ENCODE data around the gene SPTLC2.
A peak's percentile ranks its signal among the peaks of the same experiment; 100 is the strongest.

SPTLC2 gene

DNA sequence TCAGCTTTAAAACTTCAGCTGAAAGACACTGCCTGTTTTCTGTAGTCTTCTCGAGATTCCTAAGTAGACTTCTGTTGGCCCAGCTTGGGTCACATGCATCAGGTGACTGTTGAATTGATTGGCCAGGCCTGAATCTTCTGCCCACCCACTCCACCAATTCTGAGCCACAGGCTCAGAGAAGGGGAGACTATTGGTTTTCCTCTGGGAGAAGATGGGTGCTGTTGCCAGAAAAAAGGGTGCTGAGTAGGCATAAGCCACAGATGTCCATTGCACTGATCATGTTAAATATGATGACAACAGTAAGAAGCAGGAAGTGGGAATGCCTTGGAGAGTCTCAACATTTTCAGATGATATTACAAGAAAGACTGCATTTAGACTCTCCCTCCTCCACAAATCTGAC lies 6.8 kb upstream of the SPTLC2 start:
- Histone ChIP-seq H3K27ac (ENCODE audit: insufficient read depth, low read depth, low read length, poor library complexity, severe bottlenecking) (no peak overlapping the region), H3K36me3 (ENCODE audit: control insufficient read depth, insufficient read depth, low read length) (no peaks in the 10 kb centered on the region), H3K9me3 (ENCODE audit: control insufficient read depth, low read length) (no peaks in the 10 kb centered on the region), H3K27me3 (ENCODE audit: control insufficient read depth, insufficient read depth, low read length, poor library complexity, severe bottlenecking) (peaks cover 3% of the 10 kb centered on the region), H3K4me1 (ENCODE audit: control insufficient read depth, insufficient read depth, low read length) (no peaks in the 10 kb centered on the region), H3K4me3 (ENCODE audit: insufficient read depth, low read depth, low read length) (no peak overlapping the region)
- WGBS, 2 experiments: 85 to 93% methylated on average over 1 of the region's 1 CpG

DNA sequence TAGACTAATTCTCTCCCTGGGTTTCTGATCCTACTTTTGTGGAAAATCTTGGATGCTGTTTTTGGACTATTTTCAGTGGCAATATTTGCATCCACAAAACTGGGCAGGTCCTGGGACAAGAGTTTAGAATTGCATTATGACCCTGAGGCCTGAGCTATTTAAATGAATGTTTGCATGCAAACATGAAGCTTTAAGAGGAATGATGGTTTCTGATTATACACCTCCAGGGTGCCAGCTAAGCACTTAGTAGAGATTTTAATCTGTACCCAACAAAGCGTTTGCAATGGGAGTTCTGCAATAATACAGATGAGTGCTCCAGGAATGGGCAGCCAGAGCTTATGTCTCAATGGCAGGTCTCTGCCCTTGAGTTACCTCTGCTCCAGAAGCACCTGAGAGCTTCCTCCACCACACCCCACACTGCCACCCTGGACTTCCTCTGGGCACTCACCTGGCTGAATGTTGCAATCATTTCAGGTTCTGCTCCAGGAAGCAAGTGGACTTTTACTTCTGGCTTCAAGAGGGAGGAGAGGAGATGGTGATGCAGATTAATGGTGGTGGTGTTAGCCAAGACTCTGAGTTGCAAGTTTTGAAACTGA lies 6.0 kb upstream of the SPTLC2 start:
- Histone ChIP-seq H3K4me3 (ENCODE audit: insufficient read depth, low read depth, low read length) (no peak overlapping the region), H3K27ac (ENCODE audit: insufficient read depth, low read depth, low read length, poor library complexity, severe bottlenecking) (no peak overlapping the region), H3K9me3 (ENCODE audit: control insufficient read depth, low read length) (no peaks in the 10 kb centered on the region), H3K4me1 (ENCODE audit: control insufficient read depth, insufficient read depth, low read length) (no peaks in the 10 kb centered on the region), H3K36me3 (ENCODE audit: control insufficient read depth, insufficient read depth, low read length) (no peaks in the 10 kb centered on the region), H3K27me3 (ENCODE audit: control insufficient read depth, insufficient read depth, low read length, poor library complexity, severe bottlenecking) (peaks cover 4% of the 10 kb centered on the region)
- WGBS, 2 experiments: 52 to 53% methylated on average over 1 of the region's 1 CpG

DNA sequence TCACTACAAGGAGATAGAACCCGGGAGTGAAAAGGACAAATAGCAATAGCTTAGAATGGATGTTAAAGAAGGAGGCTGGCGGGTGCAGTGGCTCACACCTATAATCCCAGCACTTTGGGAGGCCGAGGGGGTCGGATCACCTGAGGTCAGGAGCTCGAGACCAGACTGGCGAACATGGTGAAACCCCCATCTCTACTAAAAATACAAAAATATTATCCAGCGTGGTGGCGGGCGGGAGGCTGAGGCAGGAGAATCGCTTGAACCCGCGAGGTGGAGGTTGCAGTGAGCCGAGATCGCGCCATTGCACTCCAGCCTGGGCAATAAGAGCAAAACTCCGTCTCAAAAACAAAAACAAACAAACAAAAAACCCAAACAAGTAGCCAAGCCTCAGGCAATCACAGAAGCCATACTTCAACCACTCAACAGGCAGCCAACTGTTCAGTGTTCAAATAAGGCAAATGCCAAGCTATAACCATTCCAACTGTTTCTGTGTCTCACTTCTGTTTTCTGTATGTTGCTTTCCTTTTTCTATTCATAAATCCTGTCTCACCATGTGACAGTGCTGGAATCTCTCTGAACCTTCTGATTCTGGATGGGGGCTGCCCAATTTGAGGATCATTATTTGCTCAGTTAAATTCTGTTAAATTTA lies 3.9 kb upstream of the SPTLC2 start:
- 88 to 90% methylated on average over 16 of the region's 16 CpGs for WGBS, 2 experiments

DNA sequence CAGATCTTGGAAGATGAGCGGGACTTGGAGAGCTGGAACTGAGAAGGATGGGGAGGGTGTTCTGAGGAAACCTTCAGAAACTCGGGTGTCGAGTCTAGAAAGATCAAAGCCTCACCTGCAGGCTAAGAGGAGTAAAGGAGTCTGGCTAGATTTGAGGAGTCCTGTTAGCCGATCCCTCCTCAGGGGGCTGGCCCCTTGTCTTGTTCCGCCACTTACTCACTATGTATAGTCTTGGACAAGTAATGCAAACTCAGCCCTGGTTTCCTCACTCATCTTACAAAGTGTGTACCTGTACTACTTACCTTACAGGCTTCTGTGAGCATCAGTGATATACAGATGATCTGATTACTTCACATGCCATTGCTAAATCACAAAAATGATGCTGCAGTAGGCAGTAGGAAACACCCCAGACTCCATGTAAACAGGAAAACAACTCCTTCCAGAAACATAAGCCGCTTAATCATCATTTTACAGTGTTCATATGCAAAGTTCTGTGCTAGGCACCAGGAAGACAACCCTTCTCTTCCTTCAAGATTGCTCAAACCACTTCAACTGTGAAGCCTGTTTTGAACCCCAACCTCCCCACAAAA lies 2.0 kb upstream of the SPTLC2 start:
- Histone ChIP-seq H3K9me3 (ENCODE audit: control insufficient read depth, low read length) (no peaks in the 10 kb centered on the region), H3K27ac (ENCODE audit: insufficient read depth, low read depth, low read length, poor library complexity, severe bottlenecking) (no peak overlapping the region), H3K27me3 (ENCODE audit: control insufficient read depth, insufficient read depth, low read length, poor library complexity, severe bottlenecking) (peaks cover 13% of the 10 kb centered on the region), H3K4me1 (ENCODE audit: control insufficient read depth, insufficient read depth, low read length) (peaks cover 6% of the 10 kb centered on the region), H3K4me3 (ENCODE audit: insufficient read depth, low read depth, low read length) (no peak overlapping the region), H3K36me3 (ENCODE audit: control insufficient read depth, insufficient read depth, low read length) (no peaks in the 10 kb centered on the region)
- 90 to 94% methylated on average over 6 of the region's 6 CpGs for WGBS, 2 experiments

More for the DNA sequence above, 3.9 kb upstream of the SPTLC2 start:
- Histone ChIP-seq H3K27me3 (ENCODE audit: control insufficient read depth, insufficient read depth, low read length, poor library complexity, severe bottlenecking) (peaks cover 8% of the 10 kb centered on the region), H3K4me1 (ENCODE audit: control insufficient read depth, insufficient read depth, low read length) (peaks cover 4% of the 10 kb centered on the region), H3K4me3 (ENCODE audit: insufficient read depth, low read depth, low read length) (no peak overlapping the region), H3K9me3 (ENCODE audit: control insufficient read depth, low read length) (no peaks in the 10 kb centered on the region), H3K27ac (ENCODE audit: insufficient read depth, low read depth, low read length, poor library complexity, severe bottlenecking) (no peak overlapping the region), H3K36me3 (ENCODE audit: control insufficient read depth, insufficient read depth, low read length) (no peaks in the 10 kb centered on the region)

DNA sequence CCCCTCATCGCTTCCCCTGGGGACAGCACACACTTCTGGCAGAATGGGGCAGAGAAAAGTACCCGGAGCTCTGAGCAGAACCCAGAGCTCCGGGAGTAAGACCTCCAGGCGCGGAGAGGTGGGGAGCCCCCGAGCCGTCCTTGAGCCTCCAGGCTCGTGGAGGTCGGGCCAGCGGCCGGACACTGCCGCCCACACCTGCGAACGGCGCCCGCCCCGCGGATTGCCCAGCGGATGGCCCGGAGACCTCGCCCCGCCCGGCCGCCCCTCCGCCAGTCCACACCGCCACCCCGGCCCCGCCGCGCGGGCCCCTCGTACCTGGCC lies 344 bp downstream of the SPTLC2 start:
- peak overlapping the region; percentile 70 for H3K4me3 ChIP-seq (ENCODE audit: insufficient read depth, low read depth, low read length)
- H3K4me1 ChIP-seq (ENCODE audit: control insufficient read depth, insufficient read depth, low read length): peaks cover 6% of the 10 kb centered on the region
- no peak overlapping the region for H3K27ac ChIP-seq (ENCODE audit: insufficient read depth, low read depth, low read length, poor library complexity, severe bottlenecking)
- WGBS, 2 experiments: 0% methylated on average over 32 of the region's 32 CpGs
- peaks cover 13% of the 10 kb centered on the region for H3K27me3 ChIP-seq (ENCODE audit: control insufficient read depth, insufficient read depth, low read length, poor library complexity, severe bottlenecking)
- H3K36me3 ChIP-seq (ENCODE audit: control insufficient read depth, insufficient read depth, low read length): no peaks in the 10 kb centered on the region
- no peaks in the 10 kb centered on the region for H3K9me3 ChIP-seq (ENCODE audit: control insufficient read depth, low read length)

DNA sequence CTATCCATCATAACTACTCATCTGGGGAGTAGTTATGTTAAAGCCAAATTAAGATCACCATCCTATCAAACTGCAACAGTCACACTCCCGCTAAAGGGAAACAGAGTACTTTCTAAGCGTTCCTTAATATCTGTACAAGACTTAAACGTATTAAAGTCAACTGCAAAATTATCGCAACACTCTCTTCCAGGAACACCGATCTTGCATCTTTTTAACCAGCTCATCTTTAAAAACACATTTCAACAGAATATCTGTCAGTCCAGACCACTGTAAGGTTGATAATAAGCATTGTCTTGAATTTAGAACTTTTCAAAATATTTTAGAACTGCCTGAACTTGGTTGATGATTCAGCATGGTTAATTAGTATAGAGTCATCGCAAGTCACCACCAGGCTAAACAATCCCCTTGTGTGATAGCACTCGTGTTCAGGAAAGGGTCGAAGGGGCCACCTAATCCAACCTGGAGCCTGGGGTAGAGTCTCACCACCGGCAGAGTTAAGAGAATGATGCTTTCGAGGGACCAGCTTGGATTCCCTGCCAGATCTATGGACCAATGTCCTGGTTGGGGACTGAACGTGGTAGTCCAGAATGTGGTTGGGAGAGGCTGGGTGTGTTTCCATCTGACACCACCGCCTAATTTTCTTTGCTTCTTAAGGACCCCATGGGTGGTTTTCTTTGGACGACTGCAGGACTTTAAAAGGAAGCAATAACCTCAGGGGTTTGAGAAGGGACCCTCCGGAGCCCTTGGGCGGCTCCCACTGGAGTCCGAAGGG lies 890 bp downstream of the SPTLC2 start:
- no peak overlapping the region for H3K27ac ChIP-seq (ENCODE audit: insufficient read depth, low read depth, low read length, poor library complexity, severe bottlenecking)
- WGBS, 2 experiments: 26 to 27% methylated on average over 16 of the region's 16 CpGs

DNA sequence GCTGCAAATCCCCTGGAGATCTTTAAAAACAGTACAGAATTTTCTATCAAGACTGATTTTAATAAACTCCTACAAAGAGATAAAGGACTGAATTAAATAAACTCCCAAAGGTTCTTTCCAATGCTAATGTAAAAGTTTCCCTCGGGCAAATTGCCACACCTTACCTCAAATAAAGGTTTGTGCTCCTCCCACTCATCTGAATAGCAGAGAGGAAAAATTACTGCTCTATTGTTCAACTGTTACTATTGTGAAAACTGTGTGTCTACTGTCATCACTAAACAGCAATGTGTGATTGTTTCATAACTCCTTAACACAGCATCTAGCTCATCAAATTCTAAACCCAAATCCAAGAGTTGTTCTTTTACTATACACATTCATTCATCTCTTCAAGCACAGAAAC lies 3.2 kb downstream of the SPTLC2 start:
- Histone ChIP-seq H3K27me3 (ENCODE audit: control insufficient read depth, insufficient read depth, low read length, poor library complexity, severe bottlenecking) (peaks cover 10% of the 10 kb centered on the region), H3K27ac (ENCODE audit: insufficient read depth, low read depth, low read length, poor library complexity, severe bottlenecking) (no peak overlapping the region), H3K9me3 (ENCODE audit: control insufficient read depth, low read length) (no peaks in the 10 kb centered on the region), H3K4me1 (ENCODE audit: control insufficient read depth, insufficient read depth, low read length) (peaks cover 6% of the 10 kb centered on the region), H3K36me3 (ENCODE audit: control insufficient read depth, insufficient read depth, low read length) (no peaks in the 10 kb centered on the region), H3K4me3 (ENCODE audit: insufficient read depth, low read depth, low read length) (no peak overlapping the region)
- WGBS, 2 experiments: 27 to 60% methylated on average over 1 of the region's 1 CpG

More for the DNA sequence above, 890 bp downstream of the SPTLC2 start:
- Histone ChIP-seq H3K4me3 (ENCODE audit: insufficient read depth, low read depth, low read length) (peak overlapping the region; percentile 70), H3K27me3 (ENCODE audit: control insufficient read depth, insufficient read depth, low read length, poor library complexity, severe bottlenecking) (peaks cover 13% of the 10 kb centered on the region), H3K9me3 (ENCODE audit: control insufficient read depth, low read length) (no peaks in the 10 kb centered on the region), H3K36me3 (ENCODE audit: control insufficient read depth, insufficient read depth, low read length) (no peaks in the 10 kb centered on the region), H3K4me1 (ENCODE audit: control insufficient read depth, insufficient read depth, low read length) (peaks cover 6% of the 10 kb centered on the region)

DNA sequence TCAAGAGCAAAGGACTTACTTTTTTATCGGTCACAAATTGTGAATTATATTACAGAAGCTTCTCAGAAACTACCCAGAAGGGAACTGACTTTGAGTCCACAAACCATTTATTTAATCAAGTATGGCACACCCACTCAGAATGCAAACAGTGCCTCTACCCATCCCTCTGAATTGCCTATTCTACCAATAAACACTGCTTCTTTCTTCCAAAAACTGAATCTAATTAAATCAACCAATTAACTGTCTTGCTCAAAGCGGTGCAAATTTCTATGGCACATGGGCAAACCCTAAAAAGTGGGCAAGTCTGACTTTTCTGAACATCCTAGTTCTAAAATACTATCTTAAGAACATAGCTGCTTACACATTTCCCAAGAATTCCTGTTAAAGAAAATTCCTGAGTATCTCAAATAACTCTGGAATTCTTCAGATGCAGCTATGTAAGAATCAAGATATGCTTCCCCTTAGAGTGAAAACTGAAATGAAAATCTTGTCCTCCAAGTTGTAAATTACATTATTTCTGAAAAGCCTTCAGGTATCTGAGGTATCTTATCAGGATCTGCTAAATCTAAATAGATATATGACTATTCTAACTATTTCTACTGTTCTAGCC lies 4.3 kb downstream of the SPTLC2 start:
- Histone ChIP-seq H3K27ac (ENCODE audit: insufficient read depth, low read depth, low read length, poor library complexity, severe bottlenecking) (no peak overlapping the region), H3K4me3 (ENCODE audit: insufficient read depth, low read depth, low read length) (no peak overlapping the region), H3K4me1 (ENCODE audit: control insufficient read depth, insufficient read depth, low read length) (peaks cover 6% of the 10 kb centered on the region), H3K36me3 (ENCODE audit: control insufficient read depth, insufficient read depth, low read length) (no peaks in the 10 kb centered on the region), H3K9me3 (ENCODE audit: control insufficient read depth, low read length) (no peaks in the 10 kb centered on the region), H3K27me3 (ENCODE audit: control insufficient read depth, insufficient read depth, low read length, poor library complexity, severe bottlenecking) (peaks cover 9% of the 10 kb centered on the region)
- 95 to 96% methylated on average over 2 of the region's 2 CpGs for WGBS, 2 experiments

DNA sequence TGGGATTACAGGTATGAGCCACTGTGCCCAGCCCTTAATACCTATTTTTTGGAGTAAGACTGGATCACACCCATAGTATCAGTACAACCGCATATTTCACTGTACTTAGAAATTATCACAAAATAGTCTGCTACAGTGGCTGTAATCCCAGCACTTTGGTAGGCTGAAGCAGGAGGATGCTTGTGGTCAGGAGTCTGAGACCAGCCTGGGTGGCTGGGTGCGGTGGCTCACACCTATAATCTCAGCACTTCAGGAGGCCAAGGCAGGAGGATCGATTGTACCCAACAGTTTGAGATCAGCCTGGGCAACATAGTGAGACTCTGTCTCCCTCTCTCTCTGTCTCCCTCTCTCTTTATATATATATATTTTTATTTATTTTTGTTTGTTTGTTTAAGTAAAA lies 5.9 kb downstream of the SPTLC2 start:
- Histone ChIP-seq H3K27me3 (ENCODE audit: control insufficient read depth, insufficient read depth, low read length, poor library complexity, severe bottlenecking) (peaks cover 7% of the 10 kb centered on the region), H3K4me3 (ENCODE audit: insufficient read depth, low read depth, low read length) (no peak overlapping the region), H3K27ac (ENCODE audit: insufficient read depth, low read depth, low read length, poor library complexity, severe bottlenecking) (no peak overlapping the region), H3K9me3 (ENCODE audit: control insufficient read depth, low read length) (no peaks in the 10 kb centered on the region), H3K4me1 (ENCODE audit: control insufficient read depth, insufficient read depth, low read length) (peaks cover 3% of the 10 kb centered on the region), H3K36me3 (ENCODE audit: control insufficient read depth, insufficient read depth, low read length) (no peaks in the 10 kb centered on the region)
- WGBS, 2 experiments: 96% methylated on average over 3 of the region's 3 CpGs

DNA sequence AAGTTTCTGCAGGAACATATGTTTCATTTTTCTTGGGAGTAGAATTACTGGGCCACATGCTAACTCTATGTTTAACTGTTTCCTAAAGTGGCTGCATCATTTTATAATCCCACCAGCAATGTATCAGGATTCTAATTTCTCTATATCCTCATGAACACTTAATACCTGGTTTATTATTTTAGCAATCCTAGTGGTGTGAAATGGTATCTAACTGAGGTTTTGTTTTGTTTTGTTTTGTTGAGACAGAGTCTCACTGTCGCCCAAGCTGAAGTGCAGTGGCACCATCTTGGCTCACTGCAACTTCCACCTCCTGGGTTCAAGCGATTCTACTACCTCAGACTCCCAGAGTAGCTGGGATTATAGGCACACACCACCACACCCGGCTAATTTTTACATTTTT lies 6.5 kb downstream of the SPTLC2 start:
- H3K36me3 ChIP-seq (ENCODE audit: control insufficient read depth, insufficient read depth, low read length): no peaks in the 10 kb centered on the region
- H3K27me3 ChIP-seq (ENCODE audit: control insufficient read depth, insufficient read depth, low read length, poor library complexity, severe bottlenecking): peaks cover under 1% of the 10 kb centered on the region
- no peaks in the 10 kb centered on the region for H3K4me1 ChIP-seq (ENCODE audit: control insufficient read depth, insufficient read depth, low read length)
- WGBS, 2 experiments: 91 to 93% methylated on average over 3 of the region's 3 CpGs
- H3K4me3 ChIP-seq (ENCODE audit: insufficient read depth, low read depth, low read length): no peak overlapping the region
- no peak overlapping the region for H3K27ac ChIP-seq (ENCODE audit: insufficient read depth, low read depth, low read length, poor library complexity, severe bottlenecking)
- no peaks in the 10 kb centered on the region for H3K9me3 ChIP-seq (ENCODE audit: control insufficient read depth, low read length)

Data from ectodermal cell (in vitro differentiated cells).